Nephron (organoid): ENCODE data around the gene CFAP119.
A peak's percentile ranks its signal among the peaks of the same experiment; 100 is the strongest.

Experiments used
- H3K27ac Mint-ChIP-seq, 3 experiments: 2 replicates each; pipeline ENCODE4 v1.8.0; 2020; ENCODE audit warnings: mixed read lengths in 3 of 3, mild to moderate bottlenecking in 2 of 3, moderate library complexity in 1 of 3
- H3K27me3 Mint-ChIP-seq: 2 replicates; pipeline ENCODE4 v1.8.0; 2021; ENCODE audit warnings: low read depth, mild to moderate bottlenecking, moderate library complexity, mixed read lengths
- H3K36me3 Mint-ChIP-seq: 2 replicates; pipeline ENCODE4 v1.8.0; 2020; ENCODE audit warnings: low read depth, mixed read lengths
- H3K4me1 Mint-ChIP-seq: 2 replicates; pipeline ENCODE4 v1.8.0; 2020; ENCODE audit warnings: mixed read lengths
- H3K4me3 Mint-ChIP-seq, 3 experiments: 2 replicates each; pipeline ENCODE4 v1.8.0; 2020; ENCODE audit warnings: mild to moderate bottlenecking in 3 of 3, mixed read lengths in 3 of 3, moderate library complexity in 2 of 3
- H3K9me3 Mint-ChIP-seq: 2 replicates; pipeline ENCODE4 v1.8.0; 2020; ENCODE audit warnings: mixed read lengths
- TF ChIP-seq, protein P1 (sequence below), 3 experiments: fragments of 200-600 bp; sonication (generic); IDR thresholded peaks; one replicate each; pipeline ENCODE4 v1.5.0; 2021; ENCODE audit warnings: antibody characterized with exemption in 3 of 3; ENCODE audit not compliant: unreplicated experiment in 3 of 3

Gene CFAP119

GRCh38 chr16:30773826-30774225 is 12.0 kb upstream of the CFAP119 start:
- no peaks in the 10 kb centered on the region for H3K27me3 Mint-ChIP-seq
- no peak overlapping the region for H3K27ac Mint-ChIP-seq
- no peaks in the 10 kb centered on the region for H3K9me3 Mint-ChIP-seq
- no peak overlapping the region for H3K4me3 Mint-ChIP-seq
- TF ChIP-seq, protein P1, sequence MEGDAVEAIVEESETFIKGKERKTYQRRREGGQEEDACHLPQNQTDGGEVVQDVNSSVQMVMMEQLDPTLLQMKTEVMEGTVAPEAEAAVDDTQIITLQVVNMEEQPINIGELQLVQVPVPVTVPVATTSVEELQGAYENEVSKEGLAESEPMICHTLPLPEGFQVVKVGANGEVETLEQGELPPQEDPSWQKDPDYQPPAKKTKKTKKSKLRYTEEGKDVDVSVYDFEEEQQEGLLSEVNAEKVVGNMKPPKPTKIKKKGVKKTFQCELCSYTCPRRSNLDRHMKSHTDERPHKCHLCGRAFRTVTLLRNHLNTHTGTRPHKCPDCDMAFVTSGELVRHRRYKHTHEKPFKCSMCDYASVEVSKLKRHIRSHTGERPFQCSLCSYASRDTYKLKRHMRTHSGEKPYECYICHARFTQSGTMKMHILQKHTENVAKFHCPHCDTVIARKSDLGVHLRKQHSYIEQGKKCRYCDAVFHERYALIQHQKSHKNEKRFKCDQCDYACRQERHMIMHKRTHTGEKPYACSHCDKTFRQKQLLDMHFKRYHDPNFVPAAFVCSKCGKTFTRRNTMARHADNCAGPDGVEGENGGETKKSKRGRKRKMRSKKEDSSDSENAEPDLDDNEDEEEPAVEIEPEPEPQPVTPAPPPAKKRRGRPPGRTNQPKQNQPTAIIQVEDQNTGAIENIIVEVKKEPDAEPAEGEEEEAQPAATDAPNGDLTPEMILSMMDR (IDR thresholded peaks at IDR 0.05; ENCODE audit: unreplicated experiment in 3 of 3), result no peak
- peaks cover 39% of the 10 kb centered on the region for H3K36me3 Mint-ChIP-seq
- H3K4me1 Mint-ChIP-seq, result peaks cover 23% of the 10 kb centered on the region

- Mint-ChIP-seq H3K4me1 (peaks cover 7% of the 10 kb centered on the region), H3K4me3 (peak overlapping the region in 1 of 3 experiments; percentile 23), H3K27me3 (no peaks in the 10 kb centered on the region), H3K36me3 (peaks cover 48% of the 10 kb centered on the region), H3K9me3 (no peaks in the 10 kb centered on the region), H3K27ac (no peak overlapping the region)
- TF ChIP-seq, protein P1 (IDR thresholded peaks at IDR 0.05; ENCODE audit: unreplicated experiment in 3 of 3), result no peak
Measured at GRCh38 chr16:30771726-30772125, 9.9 kb upstream of the CFAP119 start.

DNA sequence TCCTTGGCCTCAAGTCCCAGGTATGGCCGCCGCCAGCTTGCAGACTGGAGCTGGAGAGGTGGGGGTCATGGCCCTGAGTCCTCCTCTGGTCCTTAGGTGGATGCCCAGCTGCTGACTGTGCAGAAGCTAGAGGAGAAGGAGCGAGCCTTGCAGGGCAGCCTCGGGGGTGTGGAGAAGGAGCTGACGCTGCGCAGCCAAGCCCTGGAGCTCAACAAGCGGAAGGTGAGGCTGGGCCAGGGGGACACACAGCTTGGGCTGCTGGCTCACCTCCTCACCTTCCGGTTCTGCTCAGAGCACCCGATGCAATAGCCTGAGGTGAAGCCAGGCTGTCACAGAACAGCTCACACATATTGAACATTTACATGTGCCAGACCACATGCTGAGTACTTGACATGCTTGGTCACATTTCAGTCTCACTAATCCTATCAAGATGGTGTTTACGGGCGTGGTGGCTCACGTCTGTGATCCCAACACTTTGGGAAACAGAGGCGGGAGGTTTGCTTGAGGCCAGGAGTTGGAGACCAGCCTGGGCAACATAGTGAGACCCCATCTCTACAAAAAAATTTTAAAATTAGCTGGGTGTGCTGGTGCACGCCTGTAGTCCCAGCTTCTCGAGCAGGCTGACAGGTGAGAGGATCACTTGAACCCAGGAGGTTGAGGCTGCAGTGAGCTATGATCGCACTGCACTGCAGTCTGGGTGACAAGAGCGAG is 7.7 kb upstream of the CFAP119 start:
- no peak overlapping the region for H3K27ac Mint-ChIP-seq
- no peaks in the 10 kb centered on the region for H3K9me3 Mint-ChIP-seq
- no peaks in the 10 kb centered on the region for H3K27me3 Mint-ChIP-seq
- peaks cover 66% of the 10 kb centered on the region for H3K36me3 Mint-ChIP-seq
- TF ChIP-seq, protein P1 (IDR thresholded peaks at IDR 0.05; ENCODE audit: unreplicated experiment in 3 of 3), result no peak
- no peak overlapping the region for H3K4me3 Mint-ChIP-seq
- no peaks in the 10 kb centered on the region for H3K4me1 Mint-ChIP-seq

DNA sequence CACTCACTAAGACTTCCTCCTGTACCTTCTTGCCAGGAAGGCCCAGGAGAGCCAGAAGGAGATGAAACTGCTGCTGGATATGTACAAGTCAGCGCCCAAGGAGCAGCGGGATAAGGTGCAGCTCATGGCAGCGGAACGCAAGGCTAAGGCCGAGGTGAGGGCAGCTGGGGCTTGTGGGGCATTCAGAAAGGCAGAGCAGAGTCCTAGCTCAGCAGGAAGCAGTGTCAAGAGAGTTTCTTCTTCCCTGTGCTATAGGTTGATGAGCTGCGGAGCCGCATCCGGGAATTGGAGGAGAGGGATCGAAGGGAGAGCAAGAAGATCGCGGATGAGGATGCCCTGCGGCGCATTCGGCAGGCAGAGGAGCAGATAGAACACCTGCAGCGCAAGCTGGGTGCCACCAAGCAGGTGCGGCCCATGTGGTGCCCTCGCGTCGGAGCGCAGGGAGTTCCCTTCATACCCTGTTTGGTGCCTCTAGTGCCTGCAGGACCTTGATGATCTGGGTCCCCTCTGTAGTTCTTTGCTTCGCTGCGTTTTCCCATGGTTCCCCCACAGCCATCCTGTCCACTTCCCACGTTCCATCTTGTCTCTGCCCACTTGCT is 6.8 kb upstream of the CFAP119 start:
- Mint-ChIP-seq H3K4me1 (peaks cover 3% of the 10 kb centered on the region), H3K36me3 (peaks cover 68% of the 10 kb centered on the region), H3K27me3 (no peaks in the 10 kb centered on the region), H3K9me3 (no peaks in the 10 kb centered on the region), H3K4me3 (no peak overlapping the region), H3K27ac (no peak overlapping the region)
- TF ChIP-seq, protein P1 (IDR thresholded peaks at IDR 0.05; ENCODE audit: unreplicated experiment in 3 of 3), result no peak

DNA sequence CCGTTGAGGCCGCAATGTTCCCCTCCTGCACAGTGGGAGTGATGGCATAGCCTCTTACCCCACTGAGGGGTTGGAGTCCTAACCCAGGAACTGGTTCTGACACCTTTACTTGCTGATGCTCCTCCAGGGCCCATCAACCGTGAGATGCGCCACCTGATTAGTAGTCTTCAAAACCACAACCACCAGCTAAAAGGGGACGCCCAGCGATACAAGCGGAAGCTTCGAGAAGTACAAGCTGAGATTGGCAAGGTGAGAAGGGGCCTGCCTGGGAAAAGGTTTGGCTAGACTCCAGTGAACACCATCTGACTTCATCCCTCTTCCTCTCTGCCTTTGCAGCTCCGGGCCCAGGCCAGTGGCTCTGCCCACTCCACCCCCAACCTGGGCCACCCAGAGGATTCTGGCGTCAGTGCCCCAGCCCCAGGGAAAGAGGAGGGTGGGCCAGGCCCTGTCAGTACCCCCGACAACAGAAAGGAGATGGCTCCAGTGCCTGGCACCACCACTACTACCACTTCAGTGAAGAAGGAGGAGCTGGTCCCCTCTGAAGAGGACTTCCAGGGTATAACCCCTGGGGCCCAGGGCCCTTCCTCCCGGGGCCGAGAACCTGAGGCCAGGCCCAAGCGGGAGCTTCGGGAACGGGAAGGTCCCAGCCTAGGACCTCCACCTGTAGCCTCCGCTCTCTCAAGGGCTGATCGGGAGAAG is 6.1 kb upstream of the CFAP119 start:
- H3K27ac Mint-ChIP-seq, result no peak overlapping the region
- no peaks in the 10 kb centered on the region for H3K9me3 Mint-ChIP-seq
- no peak overlapping the region for H3K4me3 Mint-ChIP-seq
- peaks cover 70% of the 10 kb centered on the region for H3K36me3 Mint-ChIP-seq
- H3K4me1 Mint-ChIP-seq, result peaks cover 8% of the 10 kb centered on the region
- H3K27me3 Mint-ChIP-seq, result no peaks in the 10 kb centered on the region
- TF ChIP-seq, protein P1 (IDR thresholded peaks at IDR 0.05; ENCODE audit: unreplicated experiment in 3 of 3), result no peak
